IMR-90 (cell line): Measurements from ENCODE around the gene TFAP2A. TPM values are rescaled to one million over a fixed set of nuclear protein-coding genes. Genes with fewer than 3 reads are reported as not detected.

Source experiments
- ATAC-seq: fragments of 200-7000 bp; cut with Tn5 transposase; 2 replicates; pipeline ENCODE4 v1.9.1; 2020; ENCODE audit warnings: low read depth, mild to moderate bottlenecking, moderate library complexity
- BruUV-seq: library from RNA; stranded (reverse); fragments of 400-500 nt; replicated peaks from 2 replicates; lab custom pipeline; 2021; lab: Mats Ljungman, UMichigan
- CTCF ChIA-PET: fragments of 300-600 bp; formaldehyde crosslinking; extraction: SDS; loops from one replicate; lab custom pipeline; 2021; ENCODE audit warnings: antibody characterized with exemption; lab: Yijun Ruan, JAX
- POLR2A ChIA-PET: fragments of 300-600 bp; sonication (Branson Sonifier 250); formaldehyde crosslinking; loops from one replicate; lab custom pipeline; 2022; ENCODE audit warnings: antibody characterized with exemption; ENCODE audit not compliant: unreplicated experiment; lab: Charles Lee
- DNase-seq: peaks from one replicate; pipeline ENCODE4 v3.0.0; 2013
- H2AFZ ChIP-seq: replicated peaks from 2 replicates; pipeline ENCODE3; 2013; ENCODE audit warnings: low read length, mild to moderate bottlenecking; ENCODE audit not compliant: poor library complexity
- H2AK5ac ChIP-seq: 2 replicates; pipeline ENCODE4 v1.6.1; 2013; ENCODE audit warnings: low read depth, low read length, inconsistent platforms
- H2AK9ac ChIP-seq: replicated peaks from 2 replicates; pipeline ENCODE3; 2013; ENCODE audit warnings: mild to moderate bottlenecking, low read depth, low read length, moderate library complexity; ENCODE audit not compliant: poor library complexity
- H2BK120ac ChIP-seq: 2 replicates; pipeline ENCODE4 v1.6.1; 2013; ENCODE audit warnings: low read depth, low read length, inconsistent platforms
- H2BK15ac ChIP-seq: 3 replicates; pipeline ENCODE4 v1.6.1; 2013; ENCODE audit warnings: low read depth, low read length, inconsistent platforms
- H2BK20ac ChIP-seq: 2 replicates; pipeline ENCODE4 v1.6.1; 2013; ENCODE audit warnings: low read depth, mild to moderate bottlenecking, inconsistent platforms, low read length, moderate library complexity
- H2BK5ac ChIP-seq: 2 replicates; pipeline ENCODE4 v1.6.1; 2013; ENCODE audit warnings: mild to moderate bottlenecking, low read depth, low read length, inconsistent platforms; ENCODE audit not compliant: poor library complexity, severe bottlenecking
- H3K14ac ChIP-seq: replicated peaks from 2 replicates; pipeline ENCODE4 v1.6.1; 2013; ENCODE audit warnings: low read depth, low read length, inconsistent platforms
- H3K18ac ChIP-seq: 2 replicates; pipeline ENCODE4 v1.6.1; 2013; ENCODE audit warnings: low read depth, low read length, control low read depth
- H3K23ac ChIP-seq: 2 replicates; pipeline ENCODE4 v1.6.1; 2013; ENCODE audit warnings: low read depth, low read length, inconsistent platforms
- H3K27ac ChIP-seq: 2 replicates; pipeline ENCODE4 v1.5.1; 2013; ENCODE audit warnings: mild to moderate bottlenecking, control low read depth, low read length; ENCODE audit not compliant: insufficient read depth
- H3K27me3 ChIP-seq: 2 replicates; pipeline ENCODE4 v1.6.1; 2013; ENCODE audit warnings: low read length; ENCODE audit not compliant: control insufficient read depth, insufficient read depth
- H3K36me3 ChIP-seq: 2 replicates; pipeline ENCODE4 v1.6.1; 2013; ENCODE audit warnings: low read length, mixed read lengths; ENCODE audit not compliant: control insufficient read depth, insufficient read depth
- H3K4ac ChIP-seq: 2 replicates; pipeline ENCODE4 v1.6.1; 2013; ENCODE audit warnings: low read depth, low read length, inconsistent platforms
- H3K4me1 ChIP-seq: 2 replicates; pipeline ENCODE4 v1.6.1; 2013; ENCODE audit warnings: low read length, mixed read lengths; ENCODE audit not compliant: control insufficient read depth, insufficient read depth
- H3K4me2 ChIP-seq: 2 replicates; pipeline ENCODE4 v1.6.1; 2013; ENCODE audit warnings: low read depth, mild to moderate bottlenecking, control low read depth, low read length, moderate library complexity
- H3K4me3 ChIP-seq: 2 replicates; pipeline ENCODE4 v1.5.1; 2013; ENCODE audit warnings: low read depth, mild to moderate bottlenecking, control low read depth, low read length, moderate library complexity; ENCODE audit not compliant: insufficient read depth
- H3K56ac ChIP-seq: 2 replicates; pipeline ENCODE4 v1.6.1; 2013; ENCODE audit warnings: low read length, inconsistent platforms; ENCODE audit not compliant: insufficient read depth; ENCODE audit errors: extremely low read depth
- H3K79me1 ChIP-seq, 2 experiments: 2 replicates each; pipeline ENCODE4 v1.6.1; 2013; ENCODE audit warnings: low read length in 2 of 2, inconsistent platforms in 1 of 2, low read depth in 1 of 2
- H3K9ac ChIP-seq: 2 replicates; pipeline ENCODE4 v1.6.1; 2013; ENCODE audit warnings: low read depth, low read length, control low read depth
- H3K9me1 ChIP-seq: 2 replicates; pipeline ENCODE4 v1.6.1; 2013; ENCODE audit warnings: low read length, inconsistent platforms; ENCODE audit not compliant: insufficient read depth
- H3K9me3 ChIP-seq: 2 replicates; pipeline ENCODE4 v1.6.1; 2013; ENCODE audit warnings: low read length; ENCODE audit not compliant: control insufficient read depth, insufficient read depth
- H4K20me1 ChIP-seq: 2 replicates; pipeline ENCODE4 v1.6.1; 2013; ENCODE audit warnings: low read length, inconsistent platforms; ENCODE audit not compliant: insufficient read depth
- H4K5ac ChIP-seq: 2 replicates; pipeline ENCODE4 v1.6.1; 2013; ENCODE audit warnings: mild to moderate bottlenecking, low read depth, low read length, control low read depth
- H4K8ac ChIP-seq, 2 experiments: 2 replicates each; pipeline ENCODE4 v1.6.1; 2013; ENCODE audit warnings: low read depth in 2 of 2, low read length in 2 of 2, control low read depth in 1 of 2, inconsistent platforms in 1 of 2
- H4K91ac ChIP-seq: 2 replicates; pipeline ENCODE4 v1.6.1; 2013; ENCODE audit warnings: low read depth, low read length, inconsistent platforms; ENCODE audit not compliant: insufficient read depth
- BHLHE40 ChIP-seq: fragments of 150-350 bp; IDR thresholded peaks from 2 replicates; pipeline ENCODE4 v1.6.1; 2016; ENCODE audit warnings: mild to moderate bottlenecking, low read depth, low read length
- CEBPB ChIP-seq: IDR thresholded peaks from 2 replicates; pipeline ENCODE4 v1.6.1; 2012; ENCODE audit warnings: low read depth, low read length, improper control_type of control experiment
- CHD1 ChIP-seq: IDR thresholded peaks from 2 replicates; pipeline ENCODE4 v1.6.1; 2012; ENCODE audit warnings: low read depth, low read length, improper control_type of control experiment
- CTCF ChIP-seq: conservative IDR thresholded peaks from 2 replicates; pipeline ENCODE4 v1.5.1; 2012; ENCODE audit warnings: mild to moderate bottlenecking, low read depth, low read length, improper control_type of control experiment
- ELK1 ChIP-seq: fragments of 150-350 bp; IDR thresholded peaks from 2 replicates; pipeline ENCODE4 v1.6.1; 2016; ENCODE audit warnings: low read depth, mild to moderate bottlenecking, low read length, moderate library complexity, borderline replicate concordance
- FOS ChIP-seq: fragments of 150-350 bp; IDR thresholded peaks from 2 replicates; pipeline ENCODE4 v1.6.1; 2016; ENCODE audit warnings: low read depth, low read length
- MAZ ChIP-seq: IDR thresholded peaks from 2 replicates; pipeline ENCODE4 v1.6.1; 2012; ENCODE audit warnings: low read depth, mild to moderate bottlenecking, low read length, improper control_type of control experiment, moderate library complexity, borderline replicate concordance
- MXI1 ChIP-seq: IDR thresholded peaks from 2 replicates; pipeline ENCODE4 v1.6.1; 2012; ENCODE audit warnings: low read depth, mild to moderate bottlenecking, low read length, moderate library complexity, borderline replicate concordance
- NFE2L2 ChIP-seq: fragments of 150-350 bp; IDR thresholded peaks from 2 replicates; pipeline ENCODE4 v1.6.1; 2016; ENCODE audit warnings: low read depth, mild to moderate bottlenecking, low read length
- POLR2A ChIP-seq: IDR thresholded peaks from 2 replicates; pipeline ENCODE4 v1.6.1; 2012; ENCODE audit warnings: mild to moderate bottlenecking, low read depth, low read length
- RAD21 ChIP-seq: IDR thresholded peaks from 2 replicates; pipeline ENCODE4 v1.6.1; 2012; ENCODE audit warnings: low read length, improper control_type of control experiment
- RCOR1 ChIP-seq: IDR thresholded peaks from 2 replicates; pipeline ENCODE4 v1.6.1; 2012; ENCODE audit warnings: mild to moderate bottlenecking, low read length, improper control_type of control experiment; ENCODE audit not compliant: insufficient replicate concordance
- RFX5 ChIP-seq: IDR thresholded peaks from 2 replicates; pipeline ENCODE4 v1.8.0; 2012; ENCODE audit warnings: low read depth, mild to moderate bottlenecking, low read length, moderate library complexity
- USF2 ChIP-seq: fragments of 150-350 bp; IDR thresholded peaks from 2 replicates; pipeline ENCODE4 v1.6.1; 2017; ENCODE audit warnings: mild to moderate bottlenecking, antibody characterized with exemption, low read length, low read depth
- WGBS, 2 experiments: methylation state at CpG; one replicate each; pipeline versions ENCODE4 v1.1.5 to v1.1.7; 2013; ENCODE audit warnings: missing lambda C conversion rate in 2 of 2; ENCODE audit not compliant: insufficient read length in 1 of 2; ENCODE audit errors: extremely low coverage in 2 of 2; 5-methylcytosine and 5-hydroxymethylcytosine counted together
- dilution Hi-C: fragments of 300-500 bp; cut with HindIII; formaldehyde crosslinking; loops from one replicate; pipeline ENCODE4 v1.14.3; 2018; ENCODE audit warnings: low sequenced_read_pairs; ENCODE audit not compliant: unreplicated experiment
- in situ Hi-C: fragments of 300-500 bp; cut with MboI; formaldehyde crosslinking; loops from 3 replicates; pipeline ENCODE4 v1.14.3; 2019; ENCODE audit warnings: low sequenced_read_pairs, inconsistent platforms, mixed read lengths
- intact Hi-C: fragments of 100-400 bp; cut with micrococcal nuclease; formaldehyde crosslinking; loops from 2 replicates; pipeline ENCODE4 v1.10.0; 2022
- polyA plus RNA-seq, 3 experiments: library from polyadenylated mRNA; depleted of rRNA; stranded (reverse); fragments of >200 nt; gene quantifications; 2 replicates each; pipeline ENCODE4 v1.2.3, GENCODE V29; 2012; ENCODE audit warnings: low replicate concordance in 1 of 3
- total RNA-seq: library from RNA; depleted of rRNA; stranded (reverse); fragments of >200 nt; gene quantifications from 2 replicates; pipeline ENCODE4 v1.2.3, GENCODE V29; 2012

Gene TFAP2A
- total and polyA plus RNA-seq, 2 of the 4 experiments (the other 2 are of a cell fraction): 0.72 to 7.1 TPM

- Histone ChIP-seq H3K4ac (no peak overlapping the region), H3K4me1 (no peaks in the 10 kb centered on the region), H3K9me1 (no peaks in the 10 kb centered on the region), H3K14ac (no peak overlapping the region), H4K5ac (no peak overlapping the region), H4K91ac (no peak overlapping the region), H3K27me3 (no peaks in the 10 kb centered on the region), H3K18ac (no peak overlapping the region), H2AK5ac (no peak overlapping the region), H2AFZ (no peak overlapping the region), H4K8ac (no peak overlapping the region), H2BK15ac (no peak overlapping the region), H3K9me3 (no peaks in the 10 kb centered on the region; the same call in 1 of the 2 replicates), H3K27ac (no peak overlapping the region), H2BK20ac (no peak overlapping the region), H3K79me1 (no peaks in the 10 kb centered on the region), H3K9ac (no peak overlapping the region), H3K4me3 (no peak overlapping the region), H3K36me3 (no peaks in the 10 kb centered on the region), H2AK9ac (no peak overlapping the region), H2BK120ac (no peak overlapping the region), H3K4me2 (no peak overlapping the region), H4K20me1 (no peaks in the 10 kb centered on the region), H2BK5ac (no peak overlapping the region), H3K56ac (no peak overlapping the region), H3K23ac (no peak overlapping the region)
- in situ Hi-C loops (no loop called here), dilution Hi-C loops (no loop called here), intact Hi-C loops (no loop called here)
- ChIA-PET POLR2A (no interaction called here), CTCF (interaction anchor here (0.6 kb wide), 1 partner anchor 1474 kb away, joined by 3 read pairs; no protein-coding TSS in a partner anchor)
- no CpG with 5 or more reads among the region's 1 CpG for WGBS, 2 experiments
- BruUV-seq: no TSS peak
- DNase-seq (no peak), ATAC-seq (no peak)
- TF ChIP-seq MXI1 (no peak), FOS (no peak), RCOR1 (no peak), MAZ (no peak), RFX5 (no peak), CTCF (no peak), USF2 (no peak), NFE2L2 (no peak), RAD21 (no peak), CEBPB (no peak), ELK1 (no peak), CHD1 (no peak), BHLHE40 (no peak), POLR2A (no peak)
Measured at GRCh38 chr6:10458287-10458686, 43.4 kb upstream of the TFAP2A start.
